ENCODE data around the gene ZNF19.

Gene ZNF19

GRCh38 chr16:71440669-71441347, 48.3 kb downstream of the ZNF19 start:
- no peak for DNase-seq

DNA sequence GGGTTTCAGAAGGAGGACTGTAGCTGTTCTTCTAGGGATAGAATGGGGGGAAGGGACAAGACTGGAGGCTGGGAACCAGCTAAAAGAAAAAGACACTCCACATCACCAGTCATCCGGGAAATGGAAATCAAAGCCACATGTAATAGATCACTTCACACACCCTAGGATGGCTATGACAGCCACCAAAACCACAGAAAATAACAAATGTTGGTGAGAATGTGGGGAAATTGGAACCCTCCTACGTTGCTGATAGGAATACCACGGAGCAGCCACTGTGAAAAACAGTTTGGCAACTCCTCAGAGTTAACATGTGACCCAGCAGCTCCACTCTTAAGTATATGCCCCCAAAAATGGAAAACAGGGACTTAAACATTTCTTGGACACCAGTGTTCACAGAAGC, 49.6 kb downstream of the ZNF19 start:
- DNase-seq, result peak; percentile 48

GRCh38 chr16:71436473-71436872, 52.7 kb downstream of the ZNF19 start:
- no peak for DNase-seq

DNA sequence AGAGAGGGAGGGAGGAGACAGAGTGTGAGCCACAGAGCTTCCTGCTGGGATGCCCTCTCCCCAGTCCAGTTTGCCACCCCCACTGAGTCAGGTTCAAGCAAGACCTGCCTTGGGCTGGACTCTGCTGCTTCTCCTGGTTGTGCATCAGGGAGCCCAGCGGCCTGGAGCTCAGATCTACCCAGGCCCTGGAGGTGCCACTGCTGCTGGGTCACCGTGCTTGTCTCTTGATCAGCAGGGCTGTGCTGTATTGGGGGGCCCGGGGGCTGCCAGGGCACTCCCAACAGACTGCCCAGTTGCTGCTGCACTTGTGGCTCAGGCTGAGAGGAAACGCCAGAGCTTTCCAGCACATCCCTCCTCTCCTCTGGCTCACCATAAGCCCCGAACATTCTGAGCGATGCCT, 56.2 kb downstream of the ZNF19 start:
- DNase-seq, result no peak

DNA sequence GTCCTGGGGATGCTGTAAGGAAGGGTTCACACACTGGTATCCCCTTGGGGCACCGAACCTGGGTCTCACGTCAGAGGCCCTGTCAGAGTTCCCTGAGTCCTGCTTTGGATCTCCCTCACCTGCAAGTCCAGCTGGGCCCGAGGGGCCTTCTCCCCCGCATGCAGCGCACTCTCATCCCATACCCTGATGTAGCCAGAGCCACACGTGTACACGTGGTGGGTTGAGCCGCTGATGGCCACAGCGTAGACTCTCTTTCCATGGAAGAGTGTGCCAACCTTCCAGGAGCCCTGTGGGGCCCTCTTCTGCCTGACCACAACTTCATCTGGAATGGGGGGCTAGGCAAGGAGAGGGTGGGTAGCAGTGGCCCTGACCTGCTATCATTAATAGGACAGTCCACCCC, 57.1 kb downstream of the ZNF19 start:
- DNase-seq, result no peak

GRCh38 chr16:71431176-71431575, 57.9 kb downstream of the ZNF19 start:
- DNase-seq, result no peak

GRCh38 chr16:71430744-71431143, 58.4 kb downstream of the ZNF19 start:
- no peak for DNase-seq

DNA sequence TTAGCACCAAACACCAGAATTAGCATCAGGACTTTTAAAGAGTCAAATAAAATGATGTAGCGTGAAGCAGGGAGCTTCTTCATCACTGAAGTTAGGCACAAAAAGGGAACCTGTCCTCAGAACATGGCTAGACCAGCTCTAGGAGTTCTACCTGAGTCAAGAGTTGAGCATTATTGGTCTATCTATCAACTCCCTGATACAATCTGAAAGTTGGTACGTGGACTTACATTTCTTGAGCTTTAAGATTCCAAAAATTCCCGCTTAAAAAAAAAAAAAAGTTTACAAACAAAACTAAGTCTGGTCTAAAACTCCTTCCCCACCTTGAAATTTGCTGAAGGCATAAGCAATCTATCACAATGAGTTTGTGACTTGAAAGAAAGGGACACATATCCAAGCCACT, 59.5 kb downstream of the ZNF19 start:
- DNase-seq, result no peak

- no peak for DNase-seq
Measured at GRCh38 chr16:71428883-71429282, 60.2 kb downstream of the ZNF19 start.

DNA sequence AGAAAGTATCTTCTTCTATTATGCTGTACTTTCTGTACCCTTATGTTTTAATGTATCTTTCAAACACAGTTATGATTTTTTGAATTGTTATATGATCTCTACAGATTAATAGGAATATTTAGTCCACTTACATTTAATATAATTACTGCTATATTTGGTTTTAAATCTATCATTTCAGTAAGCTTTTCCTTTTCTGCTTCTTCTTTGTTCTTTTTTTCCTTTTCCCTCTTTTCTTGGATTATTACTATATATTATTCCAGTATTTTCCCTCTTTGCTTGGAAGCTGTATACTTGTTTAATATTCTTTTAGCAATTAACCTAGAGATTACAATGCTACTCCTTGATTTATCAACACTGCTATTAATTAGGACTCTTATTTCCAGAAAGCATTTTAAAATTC, 60.7 kb downstream of the ZNF19 start:
- DNase-seq, result no peak

- no peak for DNase-seq
Measured at GRCh38 chr16:71426880-71427615, 62.1 kb downstream of the ZNF19 start.

DNA sequence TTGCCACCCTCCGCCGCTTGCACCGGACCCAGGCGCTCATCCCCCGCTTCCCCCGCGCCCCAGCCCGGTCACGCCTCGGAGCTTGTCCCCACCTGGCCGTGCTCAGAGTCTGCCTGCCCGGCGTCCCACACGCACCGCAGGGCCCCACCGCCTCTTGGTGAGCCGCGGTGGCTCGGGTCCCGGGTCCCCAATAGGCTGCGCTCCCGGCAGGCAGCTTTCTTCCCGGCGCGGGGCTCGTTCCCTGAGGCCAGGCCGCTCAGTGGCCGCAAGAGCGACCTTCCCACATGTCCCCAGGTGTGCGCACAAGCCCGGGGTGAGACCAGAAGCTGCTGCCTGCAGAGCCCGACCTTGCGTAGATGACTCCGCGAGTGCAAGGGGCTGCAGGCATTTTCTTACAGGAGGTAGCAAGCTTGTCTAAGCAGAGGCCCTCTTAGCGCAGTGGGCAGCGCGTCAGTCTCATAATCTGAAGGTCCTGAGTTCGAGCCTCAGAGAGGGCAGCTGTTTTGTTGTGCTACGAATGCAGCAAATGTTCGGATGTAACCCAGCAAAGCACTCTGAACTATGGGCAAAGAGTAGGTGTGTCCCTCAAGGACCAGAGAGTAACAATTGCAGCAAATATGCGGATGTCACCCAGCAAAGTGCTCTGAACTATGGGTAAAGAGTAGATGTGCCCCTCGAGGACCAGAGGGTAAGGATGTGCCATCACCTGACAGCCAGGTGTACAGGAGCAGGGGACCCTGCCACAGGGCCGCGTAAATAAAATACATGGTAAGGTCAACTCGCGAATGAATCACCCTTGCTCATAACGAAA, 62.9 kb downstream of the ZNF19 start:
- DNase-seq, result peak; percentile 87

DNA sequence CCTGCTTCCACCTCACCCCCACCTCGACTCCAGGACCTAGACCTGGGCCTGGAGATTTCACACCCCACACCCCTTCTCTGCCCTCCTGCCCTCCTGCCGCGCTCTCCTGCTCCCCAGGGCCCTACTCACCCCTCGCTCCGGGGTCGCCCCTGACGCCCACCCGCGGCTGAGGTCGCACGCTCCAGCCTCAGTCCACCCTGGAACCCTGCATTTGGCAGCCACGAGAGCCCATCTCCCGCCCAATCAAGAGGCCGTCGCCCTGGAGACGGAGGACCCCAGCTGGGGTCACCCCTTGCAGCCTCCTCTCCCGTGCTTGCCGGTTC, 63.4 kb downstream of the ZNF19 start:
- no peak for DNase-seq

- DNase-seq, result no peak
Measured at GRCh38 chr16:71424626-71425025, 64.5 kb downstream of the ZNF19 start.

- DNase-seq, result no peak
Measured at GRCh38 chr16:71423865-71424264, 65.3 kb downstream of the ZNF19 start.
